DMS153 treated with DMSO at 0.1 percent for 48 hours (cell line): ENCODE measurements around the gene TACR1.
"Not testable (repeated sequence)": the region's sequence is repeated elsewhere in the genome, so short reads cannot be mapped to it uniquely, and the experiment has no call there.

Experiments used
- DNase-seq: peaks from one replicate; lab custom pipeline; 2025; ENCODE audit not compliant: unreplicated experiment; lab: John Stamatoyannopoulos, UW

TACR1 gene

DNA sequence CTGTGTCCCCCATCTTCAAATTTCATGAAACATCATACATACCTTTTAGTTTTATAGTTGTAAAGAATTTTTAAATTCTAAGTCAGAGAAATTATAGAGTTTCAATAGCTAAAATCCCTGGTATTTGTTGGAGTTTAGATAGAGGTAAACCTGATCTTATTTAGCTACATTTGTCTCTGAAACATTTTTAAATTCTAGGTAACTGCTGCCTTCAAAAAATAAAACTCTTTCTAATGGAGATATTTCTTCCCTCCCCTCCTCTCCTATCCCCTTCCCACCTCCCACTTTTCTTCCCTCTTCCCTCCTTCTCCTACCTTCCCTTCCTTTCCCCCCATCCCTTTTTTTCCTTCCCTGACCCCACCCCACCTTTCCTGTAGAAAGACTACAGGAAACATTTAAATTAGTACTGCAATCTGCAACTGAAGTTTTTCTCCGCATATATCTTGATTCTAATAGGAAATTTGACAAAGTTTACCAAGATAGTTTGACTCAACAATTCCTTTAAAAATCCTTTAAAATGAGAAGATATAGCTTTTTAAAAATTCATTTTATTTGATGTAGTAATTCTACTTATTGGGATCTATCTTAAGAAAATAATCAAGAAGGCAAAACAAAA lies 4.1 kb downstream of the TACR1 start:
- no peak for DNase-seq

GRCh38 chr2:75194184-75194868 lies 5.0 kb downstream of the TACR1 start:
- no peak for DNase-seq

- no peak for DNase-seq
Observed at GRCh38 chr2:75192496-75192895, 6.8 kb downstream of the TACR1 start.

- no peak for DNase-seq
Observed at GRCh38 chr2:75190271-75190990, 8.9 kb downstream of the TACR1 start.

DNA sequence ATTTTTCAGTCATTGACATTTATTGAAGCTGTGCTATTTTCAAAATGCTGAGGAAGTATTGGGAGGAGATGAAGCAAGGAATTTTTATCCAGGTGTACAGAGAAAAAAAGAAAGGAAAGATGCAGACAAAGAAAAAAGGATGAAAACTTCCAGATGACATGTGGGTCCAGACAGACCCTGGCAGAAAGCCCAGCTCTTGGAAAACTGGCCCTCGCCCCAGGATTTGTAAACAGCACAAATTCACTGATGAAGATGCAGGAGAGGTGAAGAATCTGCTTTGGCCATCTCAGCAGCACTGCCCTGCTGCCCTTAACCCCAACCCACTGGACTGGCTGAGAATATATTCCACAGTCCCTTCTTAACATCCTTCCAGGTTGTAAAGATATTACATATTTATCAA lies 12.5 kb downstream of the TACR1 start:
- DNase-seq = no peak

GRCh38 chr2:75182606-75183005 lies 16.7 kb downstream of the TACR1 start:
- DNase-seq = no peak

- DNase-seq = no peak
Observed at GRCh38 chr2:75180476-75180875, 18.8 kb downstream of the TACR1 start.

- no peak for DNase-seq
Observed at GRCh38 chr2:75177427-75177826, 21.9 kb downstream of the TACR1 start.

GRCh38 chr2:75175456-75175855 lies 23.9 kb downstream of the TACR1 start:
- DNase-seq = no peak

- DNase-seq = no peak
Observed at GRCh38 chr2:75174981-75175380, 24.3 kb downstream of the TACR1 start.

GRCh38 chr2:75174519-75174918 lies 24.8 kb downstream of the TACR1 start:
- no peak for DNase-seq

DNA sequence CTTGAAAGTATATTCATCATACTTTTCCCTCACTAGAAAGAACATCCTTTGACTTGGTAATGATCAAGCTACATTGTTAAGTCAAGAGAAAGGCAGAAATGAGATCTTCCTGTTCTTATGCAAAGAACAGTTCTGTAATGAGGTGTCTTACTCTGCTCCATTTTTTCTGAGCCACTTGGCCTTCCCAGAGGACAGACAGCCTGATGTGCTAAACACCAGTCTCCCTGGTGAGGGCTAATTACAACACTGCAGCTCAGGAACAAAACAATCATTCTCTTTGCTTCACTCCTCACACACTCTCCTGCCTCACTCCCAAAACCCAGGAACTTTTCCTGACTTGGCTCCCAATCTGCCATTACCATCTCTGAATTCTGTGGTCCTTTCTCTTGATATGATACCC lies 25.6 kb downstream of the TACR1 start:
- DNase-seq = no peak

- not testable (repeated sequence) for DNase-seq
Observed at GRCh38 chr2:75171423-75171822, 27.9 kb downstream of the TACR1 start.

GRCh38 chr2:75170889-75171288 lies 28.4 kb downstream of the TACR1 start:
- no peak for DNase-seq

GRCh38 chr2:75168186-75168585 lies 31.1 kb downstream of the TACR1 start:
- no peak for DNase-seq

DNA sequence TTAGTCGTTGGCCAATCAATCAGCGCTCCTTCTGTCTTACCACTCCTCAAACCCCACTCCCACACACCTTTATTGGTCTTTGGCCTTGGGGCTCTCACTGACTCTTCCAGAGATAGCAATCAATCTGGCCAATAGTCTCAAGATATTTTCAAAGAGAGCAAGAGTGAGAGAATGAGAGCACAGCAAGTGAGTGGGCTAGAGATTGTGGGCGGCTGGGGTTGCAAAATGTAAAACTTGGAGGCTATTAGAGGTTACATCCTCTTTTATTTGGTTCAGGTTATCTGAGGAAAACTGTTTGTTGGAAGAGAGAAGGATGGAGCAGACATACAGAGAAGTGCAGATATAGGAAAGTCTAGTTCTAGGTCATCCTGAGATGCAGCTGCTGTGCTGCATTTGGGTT lies 32.8 kb downstream of the TACR1 start:
- DNase-seq = no peak

DNA sequence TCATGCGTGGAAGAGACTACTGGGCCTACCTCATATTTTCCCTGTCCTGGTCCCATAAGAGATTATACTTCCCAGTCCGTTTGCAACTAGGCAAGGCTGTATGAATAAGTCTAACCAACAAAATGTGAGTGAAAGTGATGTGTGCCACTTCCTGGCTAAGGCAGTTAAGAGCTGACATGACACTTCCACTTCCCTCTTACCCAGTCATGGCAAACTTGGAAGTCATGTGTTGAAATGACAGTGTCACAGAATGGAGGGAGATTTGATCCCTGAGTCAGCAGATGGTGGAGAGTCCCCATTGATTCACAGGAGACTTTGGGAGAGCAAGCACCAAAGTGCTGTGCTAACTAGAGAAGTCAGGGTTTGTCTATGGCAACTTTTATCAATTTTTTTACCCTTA lies 36.4 kb downstream of the TACR1 start:
- DNase-seq = no peak

DNA sequence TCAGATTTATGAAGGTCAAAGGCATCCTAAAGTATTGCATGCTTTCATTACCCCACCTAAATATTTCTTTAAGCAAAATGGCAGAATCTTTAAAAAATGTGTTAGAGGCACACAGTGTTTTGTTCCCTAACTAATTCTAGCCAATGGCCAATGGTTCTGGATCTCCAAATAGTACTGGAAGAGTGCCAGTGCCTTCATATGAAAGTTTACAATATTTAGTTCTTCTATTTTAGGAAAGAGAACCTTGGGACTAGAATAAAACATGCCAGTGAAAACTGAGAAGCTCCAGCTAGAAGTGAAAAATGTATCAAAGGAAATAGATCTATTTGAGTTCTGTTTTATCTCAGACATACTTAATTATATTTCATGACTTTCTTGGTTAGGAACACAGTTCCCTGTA lies 37.1 kb downstream of the TACR1 start:
- DNase-seq = no peak

- DNase-seq = no peak
Observed at GRCh38 chr2:75157435-75157834, 41.9 kb downstream of the TACR1 start.

- DNase-seq = no peak
Observed at GRCh38 chr2:75155115-75155514, 44.2 kb downstream of the TACR1 start.

- DNase-seq = peak; percentile 55
Observed at GRCh38 chr2:75153221-75153620, 46.1 kb downstream of the TACR1 start.

DNA sequence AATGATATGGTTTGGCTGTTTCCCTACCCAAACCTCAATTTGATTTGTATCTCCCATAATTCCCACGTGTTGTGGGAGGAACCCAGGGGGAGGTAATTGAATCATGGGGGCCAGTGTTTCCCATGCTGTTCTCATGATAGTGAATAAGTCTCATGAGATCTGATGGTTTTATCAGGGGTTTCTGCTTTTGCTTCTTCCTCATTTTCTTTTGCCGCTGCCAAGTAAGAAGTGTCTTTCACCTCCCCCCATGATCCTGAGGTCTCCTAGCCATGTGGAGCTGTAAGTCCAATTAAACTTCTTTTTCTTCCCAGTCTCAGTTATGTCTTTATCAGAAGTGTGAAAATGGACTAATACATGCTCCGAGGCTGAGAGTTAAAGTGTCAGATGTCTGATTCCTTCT lies 47.1 kb downstream of the TACR1 start:
- not testable (repeated sequence) for DNase-seq
